HG02678 (cell line): ENCODE data around the gene PYGO1.
"Not testable (repeated sequence)": the region's sequence is repeated elsewhere in the genome, so short reads cannot be mapped to it uniquely, and the experiment has no call there.

Experiments
- ATAC-seq: cut with Tn5 transposase; IDR thresholded peaks from one replicate; pipeline ENCODE4 v1.9.1; 2021; ENCODE audit warnings: mild to moderate bottlenecking, moderate library complexity; ENCODE audit not compliant: unreplicated experiment

Gene PYGO1

GRCh38 chr15:55513621-55514413 is 74.3 kb downstream of the PYGO1 start:
- not testable (repeated sequence) for ATAC-seq

DNA sequence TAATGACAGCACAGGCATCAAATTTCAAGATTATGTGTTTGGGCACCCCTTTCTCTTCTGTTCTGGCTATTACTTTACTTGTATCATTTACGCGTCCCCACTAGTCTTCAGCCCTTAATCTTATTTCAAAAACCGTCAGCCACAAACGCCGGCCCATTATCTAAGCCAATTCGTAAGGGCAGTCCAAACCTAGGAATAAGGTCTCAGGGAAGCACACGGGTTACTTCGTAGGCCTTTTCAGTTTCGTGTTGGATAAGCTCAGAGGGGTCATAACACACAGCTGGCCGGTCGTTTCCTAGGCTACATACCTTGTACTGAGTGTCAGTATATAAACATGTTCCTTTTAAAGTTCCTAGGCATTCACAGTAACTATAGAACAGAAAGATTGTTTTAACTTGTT is 75.0 kb downstream of the PYGO1 start:
- no peak for ATAC-seq

GRCh38 chr15:55507567-55507966 is 80.6 kb downstream of the PYGO1 start:
- no peak for ATAC-seq

DNA sequence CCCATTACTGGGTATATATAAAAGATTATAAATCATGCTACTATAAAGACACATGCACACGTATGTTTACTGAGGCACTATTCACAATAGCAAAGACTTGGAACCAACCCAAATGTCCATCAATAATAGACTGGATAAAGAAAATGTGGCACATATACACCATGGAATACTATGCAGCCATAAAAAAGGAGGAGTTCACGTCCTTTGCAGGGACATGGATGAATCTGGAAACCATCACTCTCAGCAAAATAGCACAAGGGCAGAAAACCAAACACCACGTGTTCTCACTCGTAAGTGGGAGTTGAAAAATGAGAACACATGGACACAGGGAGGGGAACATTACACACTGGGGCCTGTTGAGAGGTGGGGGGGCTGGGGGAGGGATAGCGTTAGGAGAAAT is 82.7 kb downstream of the PYGO1 start:
- not testable (repeated sequence) for ATAC-seq

- no peak for ATAC-seq
Measured at GRCh38 chr15:55499151-55499550, 89.0 kb downstream of the PYGO1 start.

- ATAC-seq, result peak; percentile 100
Measured at GRCh38 chr15:55498109-55498938, 89.8 kb downstream of the PYGO1 start.

GRCh38 chr15:55496716-55497115 is 91.4 kb downstream of the PYGO1 start:
- ATAC-seq, result no peak

- no peak for ATAC-seq
Measured at GRCh38 chr15:55494931-55495330, 93.2 kb downstream of the PYGO1 start.

DNA sequence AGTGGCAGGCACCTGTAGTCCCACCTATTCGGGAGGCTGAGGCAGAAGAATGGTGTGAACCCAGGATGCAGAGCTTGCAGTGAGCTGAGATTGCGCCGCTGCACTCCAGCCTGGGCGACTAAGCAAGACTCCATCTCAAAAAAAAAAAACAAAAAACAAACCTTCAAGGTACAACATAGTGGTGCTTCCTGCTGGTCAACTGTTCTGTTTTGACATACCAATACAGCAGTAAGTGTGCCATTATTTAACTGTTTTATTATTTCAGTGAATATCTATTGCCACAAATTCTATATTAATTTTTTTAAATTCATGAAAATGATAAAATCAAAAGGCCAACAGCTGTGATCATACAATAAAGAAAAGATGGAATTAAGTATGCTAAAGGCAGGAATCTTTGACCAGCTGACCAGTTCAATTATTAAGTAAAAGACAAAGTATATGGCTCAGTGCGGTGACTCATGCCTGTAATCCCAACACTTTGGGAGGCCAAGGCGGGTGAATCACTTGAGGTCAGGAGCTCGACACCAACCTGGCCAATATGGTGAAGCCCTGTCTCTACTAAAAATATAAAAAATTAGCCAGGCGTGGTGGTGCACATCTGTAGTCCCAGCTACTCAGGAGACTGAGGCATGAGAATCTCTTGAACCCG is 99.1 kb downstream of the PYGO1 start:
- ATAC-seq, result not testable (repeated sequence)
